Measurements from ENCODE around the gene CDC25C.

DNA sequence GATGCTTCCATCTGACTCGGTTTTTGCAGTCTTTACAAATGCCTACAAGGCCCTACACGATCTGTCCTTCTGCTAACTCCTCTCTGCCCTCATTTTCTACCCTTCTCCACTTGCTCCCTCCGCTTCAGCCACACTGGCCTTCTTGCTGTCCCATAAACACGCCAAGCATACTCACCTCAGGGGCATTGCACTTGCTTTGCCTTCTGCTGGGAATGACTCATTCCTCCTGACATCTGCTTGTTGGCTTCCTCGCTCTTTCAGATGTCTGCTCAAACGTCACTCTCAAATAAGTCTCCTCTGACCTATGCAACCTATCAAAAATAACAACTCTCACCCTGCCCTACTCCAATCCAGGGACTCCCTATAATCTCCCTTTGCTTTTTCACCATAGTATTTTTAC lies 28.2 kb downstream of the CDC25C start:
- TF ChIP-seq POLR2AphosphoS5 (IDR thresholded peaks at IDR 0.05; ENCODE audit: low read depth, low read length): no peak
- TF ChIP-seq, protein P1, sequence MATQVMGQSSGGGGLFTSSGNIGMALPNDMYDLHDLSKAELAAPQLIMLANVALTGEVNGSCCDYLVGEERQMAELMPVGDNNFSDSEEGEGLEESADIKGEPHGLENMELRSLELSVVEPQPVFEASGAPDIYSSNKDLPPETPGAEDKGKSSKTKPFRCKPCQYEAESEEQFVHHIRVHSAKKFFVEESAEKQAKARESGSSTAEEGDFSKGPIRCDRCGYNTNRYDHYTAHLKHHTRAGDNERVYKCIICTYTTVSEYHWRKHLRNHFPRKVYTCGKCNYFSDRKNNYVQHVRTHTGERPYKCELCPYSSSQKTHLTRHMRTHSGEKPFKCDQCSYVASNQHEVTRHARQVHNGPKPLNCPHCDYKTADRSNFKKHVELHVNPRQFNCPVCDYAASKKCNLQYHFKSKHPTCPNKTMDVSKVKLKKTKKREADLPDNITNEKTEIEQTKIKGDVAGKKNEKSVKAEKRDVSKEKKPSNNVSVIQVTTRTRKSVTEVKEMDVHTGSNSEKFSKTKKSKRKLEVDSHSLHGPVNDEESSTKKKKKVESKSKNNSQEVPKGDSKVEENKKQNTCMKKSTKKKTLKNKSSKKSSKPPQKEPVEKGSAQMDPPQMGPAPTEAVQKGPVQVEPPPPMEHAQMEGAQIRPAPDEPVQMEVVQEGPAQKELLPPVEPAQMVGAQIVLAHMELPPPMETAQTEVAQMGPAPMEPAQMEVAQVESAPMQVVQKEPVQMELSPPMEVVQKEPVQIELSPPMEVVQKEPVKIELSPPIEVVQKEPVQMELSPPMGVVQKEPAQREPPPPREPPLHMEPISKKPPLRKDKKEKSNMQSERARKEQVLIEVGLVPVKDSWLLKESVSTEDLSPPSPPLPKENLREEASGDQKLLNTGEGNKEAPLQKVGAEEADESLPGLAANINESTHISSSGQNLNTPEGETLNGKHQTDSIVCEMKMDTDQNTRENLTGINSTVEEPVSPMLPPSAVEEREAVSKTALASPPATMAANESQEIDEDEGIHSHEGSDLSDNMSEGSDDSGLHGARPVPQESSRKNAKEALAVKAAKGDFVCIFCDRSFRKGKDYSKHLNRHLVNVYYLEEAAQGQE (IDR thresholded peaks at IDR 0.05; ENCODE audit: insufficient read depth in 1 of 2, low read depth in 2 of 2, low read length in 1 of 2): no peak
- TF ChIP-seq, protein P2, sequence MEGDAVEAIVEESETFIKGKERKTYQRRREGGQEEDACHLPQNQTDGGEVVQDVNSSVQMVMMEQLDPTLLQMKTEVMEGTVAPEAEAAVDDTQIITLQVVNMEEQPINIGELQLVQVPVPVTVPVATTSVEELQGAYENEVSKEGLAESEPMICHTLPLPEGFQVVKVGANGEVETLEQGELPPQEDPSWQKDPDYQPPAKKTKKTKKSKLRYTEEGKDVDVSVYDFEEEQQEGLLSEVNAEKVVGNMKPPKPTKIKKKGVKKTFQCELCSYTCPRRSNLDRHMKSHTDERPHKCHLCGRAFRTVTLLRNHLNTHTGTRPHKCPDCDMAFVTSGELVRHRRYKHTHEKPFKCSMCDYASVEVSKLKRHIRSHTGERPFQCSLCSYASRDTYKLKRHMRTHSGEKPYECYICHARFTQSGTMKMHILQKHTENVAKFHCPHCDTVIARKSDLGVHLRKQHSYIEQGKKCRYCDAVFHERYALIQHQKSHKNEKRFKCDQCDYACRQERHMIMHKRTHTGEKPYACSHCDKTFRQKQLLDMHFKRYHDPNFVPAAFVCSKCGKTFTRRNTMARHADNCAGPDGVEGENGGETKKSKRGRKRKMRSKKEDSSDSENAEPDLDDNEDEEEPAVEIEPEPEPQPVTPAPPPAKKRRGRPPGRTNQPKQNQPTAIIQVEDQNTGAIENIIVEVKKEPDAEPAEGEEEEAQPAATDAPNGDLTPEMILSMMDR (IDR thresholded peaks at IDR 0.05): no peak
